Cardiac muscle cell (in vitro differentiated cells and primary cell): ENCODE results near the gene ATXN10. TPM values are rescaled to one million over a fixed set of nuclear protein-coding genes. Genes with fewer than 3 reads are reported as not detected.

Experiments
- DNase-seq, 2 donors: peaks; one replicate each; pipeline versions ENCODE4 v3.0.0 to v3.0.0-alpha.2; 2010 to 2017; ENCODE audit warnings: low read depth in 1 of 2, low spot score in 1 of 2
- H3K27ac ChIP-seq: fragments of 200-600 bp; sonication (generic); 2 replicates; pipeline ENCODE4 v1.5.1; 2016
- H3K27me3 ChIP-seq: fragments of 200-600 bp; sonication (generic); 2 replicates; pipeline ENCODE4 v1.6.0; 2016; ENCODE audit warnings: control low read depth
- H3K36me3 ChIP-seq: fragments of 200-600 bp; sonication (generic); 2 replicates; pipeline ENCODE4 v1.5.1; 2016; ENCODE audit warnings: control low read depth
- H3K4me1 ChIP-seq: fragments of 200-600 bp; sonication (generic); 2 replicates; pipeline ENCODE4 v1.8.1; 2017; ENCODE audit warnings: low read depth, mild to moderate bottlenecking, mixed run types
- H3K4me3 ChIP-seq: fragments of 200-600 bp; sonication (generic); 2 replicates; pipeline ENCODE4 v1.5.1; 2016; ENCODE audit warnings: mild to moderate bottlenecking
- H3K9me3 ChIP-seq: fragments of 200-600 bp; sonication (generic); 2 replicates; pipeline ENCODE4 v1.5.1; 2017; ENCODE audit warnings: low read depth, mild to moderate bottlenecking, control low read depth
- polyA plus RNA-seq: library from polyadenylated mRNA; unstranded; fragments of >200 nt; fragmentation: Nextera tagmentation; extraction: Ambion mirVana; gene quantifications from 2 replicates; pipeline ENCODE4 v1.2.1, GENCODE V29; 2016
- total RNA-seq: library from RNA; depleted of rRNA; stranded (reverse); fragments of >200 nt; gene quantifications from 2 replicates; pipeline ENCODE4 v1.2.3, GENCODE V29; 2016
- TF ChIP-seq, protein P1 (sequence below): IDR thresholded peaks from 2 replicates; pipeline ENCODE4 v1.5.1; 2012; ENCODE audit warnings: low read depth, mild to moderate bottlenecking, low read length

ATXN10 gene
- total and polyA plus RNA-seq, 2 experiments from 2014 or later, result 67.3 to 279 TPM

DNA sequence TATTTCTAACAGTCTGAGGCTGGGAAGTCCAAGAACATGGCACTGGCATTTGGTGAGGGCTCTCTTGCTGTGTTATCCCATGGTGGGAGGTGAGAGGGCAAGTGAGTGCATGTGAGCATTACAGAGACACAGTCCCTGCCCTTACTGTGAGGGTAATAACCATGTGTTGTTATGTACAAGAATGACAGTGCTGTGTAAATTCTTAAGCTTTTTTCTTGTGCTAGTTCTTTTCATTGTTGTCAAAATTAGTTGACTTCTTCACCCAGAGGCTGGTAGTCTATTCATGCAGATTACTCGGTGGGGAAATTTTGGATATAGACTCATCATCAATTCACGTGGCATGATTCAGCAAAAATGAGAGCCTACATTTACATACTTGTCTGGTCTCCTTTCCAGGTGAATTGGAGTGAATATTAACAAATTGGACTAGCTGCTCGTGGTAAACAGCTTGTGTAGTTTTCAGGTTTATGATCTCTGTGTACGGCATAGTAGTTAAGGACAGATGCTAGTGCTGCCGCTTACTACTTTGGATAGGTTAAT, 49.3 kb downstream of the ATXN10 start:
- Histone ChIP-seq H3K9me3 (no peaks in the 10 kb centered on the region), H3K36me3 (peaks cover 21% of the 10 kb centered on the region), H3K27ac (peak overlapping the region; percentile 36), H3K4me3 (no peak overlapping the region), H3K27me3 (no peaks in the 10 kb centered on the region), H3K4me1 (no peaks in the 10 kb centered on the region)
- TF ChIP-seq, protein P1, sequence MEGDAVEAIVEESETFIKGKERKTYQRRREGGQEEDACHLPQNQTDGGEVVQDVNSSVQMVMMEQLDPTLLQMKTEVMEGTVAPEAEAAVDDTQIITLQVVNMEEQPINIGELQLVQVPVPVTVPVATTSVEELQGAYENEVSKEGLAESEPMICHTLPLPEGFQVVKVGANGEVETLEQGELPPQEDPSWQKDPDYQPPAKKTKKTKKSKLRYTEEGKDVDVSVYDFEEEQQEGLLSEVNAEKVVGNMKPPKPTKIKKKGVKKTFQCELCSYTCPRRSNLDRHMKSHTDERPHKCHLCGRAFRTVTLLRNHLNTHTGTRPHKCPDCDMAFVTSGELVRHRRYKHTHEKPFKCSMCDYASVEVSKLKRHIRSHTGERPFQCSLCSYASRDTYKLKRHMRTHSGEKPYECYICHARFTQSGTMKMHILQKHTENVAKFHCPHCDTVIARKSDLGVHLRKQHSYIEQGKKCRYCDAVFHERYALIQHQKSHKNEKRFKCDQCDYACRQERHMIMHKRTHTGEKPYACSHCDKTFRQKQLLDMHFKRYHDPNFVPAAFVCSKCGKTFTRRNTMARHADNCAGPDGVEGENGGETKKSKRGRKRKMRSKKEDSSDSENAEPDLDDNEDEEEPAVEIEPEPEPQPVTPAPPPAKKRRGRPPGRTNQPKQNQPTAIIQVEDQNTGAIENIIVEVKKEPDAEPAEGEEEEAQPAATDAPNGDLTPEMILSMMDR, result no peak
- DNase-seq, result no peak

- peaks cover 21% of the 10 kb centered on the region for H3K36me3 ChIP-seq
- no peak overlapping the region for H3K4me3 ChIP-seq
- no peaks in the 10 kb centered on the region for H3K4me1 ChIP-seq
- TF ChIP-seq, protein P1, result no peak
- H3K27ac ChIP-seq, result no peak overlapping the region
- H3K27me3 ChIP-seq, result no peaks in the 10 kb centered on the region
- H3K9me3 ChIP-seq, result no peaks in the 10 kb centered on the region
- DNase-seq, result no peak
Measured at GRCh38 chr22:45722006-45722405, 50.4 kb downstream of the ATXN10 start.

DNA sequence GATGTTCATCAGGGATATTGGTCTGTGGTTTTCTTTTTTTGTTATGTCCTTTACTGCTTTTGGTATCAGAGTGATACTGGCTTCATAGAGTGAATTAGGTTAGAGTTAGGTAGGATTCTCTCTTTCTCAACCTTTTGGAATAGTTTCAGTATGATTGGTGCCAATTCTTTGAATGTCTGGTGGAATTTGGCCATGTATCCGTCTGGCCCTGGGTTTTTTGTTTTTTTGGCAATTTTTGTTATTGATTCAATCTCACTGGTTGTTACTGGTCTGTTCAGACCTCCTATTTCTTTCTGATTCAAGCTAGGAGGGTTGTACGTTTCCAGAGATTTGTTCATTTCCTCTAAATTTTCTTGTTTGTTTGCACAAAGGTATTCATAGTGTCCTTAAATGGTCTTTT, 54.4 kb downstream of the ATXN10 start:
- Histone ChIP-seq H3K27me3 (no peaks in the 10 kb centered on the region), H3K9me3 (no peaks in the 10 kb centered on the region), H3K4me3 (no peak overlapping the region), H3K36me3 (peaks cover 10% of the 10 kb centered on the region), H3K4me1 (no peaks in the 10 kb centered on the region), H3K27ac (no peak overlapping the region)
- TF ChIP-seq, protein P1, result no peak
- no peak for DNase-seq

DNA sequence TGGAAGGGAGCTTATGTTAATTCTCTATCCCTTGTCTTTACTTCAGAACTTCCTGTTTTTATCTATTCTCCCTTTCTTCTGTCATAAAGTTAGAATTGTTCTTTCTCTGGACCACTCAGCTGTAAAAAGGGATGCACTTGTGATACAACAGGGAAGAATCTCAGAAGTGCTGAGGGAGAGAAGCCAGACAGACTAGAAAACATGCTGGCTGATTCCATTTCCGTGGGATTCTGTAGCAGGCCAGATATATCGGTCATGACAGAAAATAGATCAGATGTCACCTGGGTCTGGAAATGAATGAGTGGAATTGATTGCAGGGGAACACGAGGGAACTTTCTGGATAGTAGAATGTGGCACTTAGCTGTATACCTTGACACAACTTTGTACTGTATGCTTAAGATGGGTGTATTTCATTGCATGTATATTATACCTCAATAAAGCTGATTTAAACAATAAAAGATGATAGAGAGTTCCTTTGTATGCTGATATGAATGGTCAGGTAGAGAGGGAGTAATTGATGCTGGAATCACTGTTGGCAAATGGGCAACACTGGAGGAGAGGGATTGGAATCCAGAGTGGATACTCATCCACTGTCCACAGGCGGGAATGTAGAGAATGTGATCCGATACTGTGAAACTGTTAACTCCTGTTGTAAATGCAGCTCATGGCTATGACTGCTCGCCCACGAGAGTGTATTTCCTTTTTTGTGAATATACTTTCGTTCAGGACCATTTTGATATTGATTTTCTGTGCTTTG, 59.6 kb downstream of the ATXN10 start:
- no peaks in the 10 kb centered on the region for H3K9me3 ChIP-seq
- peaks cover 17% of the 10 kb centered on the region for H3K36me3 ChIP-seq
- peak overlapping the region; percentile 44 for H3K27ac ChIP-seq
- H3K4me3 ChIP-seq, result no peak overlapping the region
- TF ChIP-seq, protein P1, result no peak
- H3K4me1 ChIP-seq, result no peaks in the 10 kb centered on the region
- peak; percentile 19 to 40 for DNase-seq
- H3K27me3 ChIP-seq, result no peaks in the 10 kb centered on the region

GRCh38 chr22:45731798-45732495, 60.3 kb downstream of the ATXN10 start:
- TF ChIP-seq, protein P1, result peak; percentile 53
- H3K4me1 ChIP-seq, result no peaks in the 10 kb centered on the region
- H3K27me3 ChIP-seq, result no peaks in the 10 kb centered on the region
- DNase-seq, result peak; percentile 3 to 51
- H3K9me3 ChIP-seq, result no peaks in the 10 kb centered on the region
- H3K27ac ChIP-seq, result peak overlapping the region; percentile 44
- H3K36me3 ChIP-seq, result peaks cover 17% of the 10 kb centered on the region
- H3K4me3 ChIP-seq, result no peak overlapping the region
